HepG2 (cell line): Measurements from ENCODE around the gene CC2D1A. TPM values are rescaled to one million over a fixed set of nuclear protein-coding genes. Genes with fewer than 3 reads are reported as not detected.
A peak's percentile ranks its signal among the peaks of the same experiment; 100 is the strongest.

ENCODE experiments used
- BCLAF1 ChIP-seq: fragments of 450-650 bp; IDR thresholded peaks from 2 replicates; pipeline ENCODE4 v1.6.1; 2017; ENCODE audit warnings: mild to moderate bottlenecking
- CCAR2 ChIP-seq: fragments of 200-400 bp; formaldehyde crosslinking; optimal IDR thresholded peaks from 2 replicates; pipeline ENCODE3; 2018; ENCODE audit warnings: low read depth, mild to moderate bottlenecking, low read length, moderate library complexity
- CCDC6 ChIP-seq: sonication (generic); formaldehyde crosslinking; IDR thresholded peaks from 2 replicates; pipeline ENCODE4 v1.8.1; 2022; ENCODE audit warnings: mild to moderate bottlenecking, missing genetic modification reagents, moderate library complexity
- CENPX ChIP-seq: sonication (generic); formaldehyde crosslinking; IDR thresholded peaks from 2 replicates; pipeline ENCODE4 v1.9.0; 2021; ENCODE audit warnings: mild to moderate bottlenecking, missing genetic modification reagents, moderate library complexity
- FOXM1 ChIP-seq: sonication (generic); formaldehyde crosslinking; IDR thresholded peaks from 2 replicates; pipeline ENCODE4 v1.5.0; 2020; ENCODE audit warnings: missing genetic modification reagents
- HOMEZ ChIP-seq: IDR thresholded peaks from 2 replicates; pipeline ENCODE4 v1.6.1; 2016; ENCODE audit warnings: low read depth
- KDM3A ChIP-seq: IDR thresholded peaks from 2 replicates; pipeline ENCODE4 v1.6.1; 2018; ENCODE audit warnings: low read depth, missing compliant biosample characterization
- KDM6A ChIP-seq: IDR thresholded peaks from 2 replicates; pipeline ENCODE4 v1.6.1; 2016; ENCODE audit warnings: low read depth
- NFKBIZ ChIP-seq: IDR thresholded peaks from 2 replicates; pipeline ENCODE4 v1.6.1; 2018; ENCODE audit warnings: missing genetic modification reagents, missing compliant biosample characterization
- SRSF4 ChIP-seq: fragments of 200-400 bp; formaldehyde crosslinking; IDR thresholded peaks from one replicate; pipeline ENCODE4 v1.6.1; 2018; ENCODE audit warnings: mild to moderate bottlenecking, low read depth, low read length, moderate library complexity; ENCODE audit not compliant: poor library complexity, severe bottlenecking
- STAG1 ChIP-seq: sonication (generic); formaldehyde crosslinking; IDR thresholded peaks from 2 replicates; pipeline ENCODE4 v1.4.0; 2020; ENCODE audit warnings: missing genetic modification reagents
- USF2 ChIP-seq, 2 experiments: sonication (generic) in 1 of 2; formaldehyde crosslinking in 1 of 2; IDR thresholded peaks; 2 replicates each; pipeline versions ENCODE4 v1.5.1 to v1.6.1; 2011 to 2020; ENCODE audit warnings: borderline replicate concordance in 1 of 2, low read depth in 1 of 2, low read length in 1 of 2, mild to moderate bottlenecking in 1 of 2, missing genetic modification reagents in 1 of 2, moderate library complexity in 1 of 2
- ZBTB34 ChIP-seq: sonication (generic); formaldehyde crosslinking; IDR thresholded peaks from 2 replicates; pipeline ENCODE4 v1.8.0; 2022; ENCODE audit warnings: mild to moderate bottlenecking, missing genetic modification reagents
- ZGPAT ChIP-seq: IDR thresholded peaks from 2 replicates; pipeline ENCODE4 v1.6.1; 2016; ENCODE audit warnings: mild to moderate bottlenecking
- ZNF180 ChIP-seq: sonication (generic); formaldehyde crosslinking; IDR thresholded peaks from 2 replicates; pipeline ENCODE4 v1.4.0; 2020; ENCODE audit warnings: low read depth, missing genetic modification reagents, borderline replicate concordance
- ZNF224 ChIP-seq: sonication (generic); formaldehyde crosslinking; IDR thresholded peaks from 2 replicates; pipeline ENCODE4 v1.5.0; 2020; ENCODE audit warnings: mild to moderate bottlenecking, missing genetic modification reagents
- ZNF282 ChIP-seq: fragments of 450-650 bp; IDR thresholded peaks from 2 replicates; pipeline ENCODE4 v1.6.1; 2018; ENCODE audit not compliant: partially characterized antibody
- ZNF597 ChIP-seq: sonication (generic); formaldehyde crosslinking; IDR thresholded peaks from 2 replicates; pipeline ENCODE4 v1.5.0; 2020; ENCODE audit warnings: missing genetic modification reagents
- polyA plus RNA-seq, 8 experiments: library from polyadenylated mRNA; depleted of rRNA in 3 of 8; stranded (reverse) in 7 of 8; unstranded in 1 of 8; fragments of >200 nt; fragmentation: Illumina TruSeq in 4 of 8; extraction: Trizol in 4 of 8; gene quantifications; 2 replicates each; pipeline versions ENCODE4 v1.2.1 to v1.2.3, GENCODE V29; 2011 to 2016; ENCODE audit warnings: low read depth in 4 of 8, missing spikeins in 1 of 8, mixed read lengths in 1 of 8; ENCODE audit not compliant: insufficient read depth in 1 of 8
- total RNA-seq, 5 experiments: library from RNA; depleted of rRNA; stranded (reverse); fragments of >200 nt; fragmentation: Illumina TruSeq; extraction: Trizol; gene quantifications; 2 replicates each; pipeline ENCODE4 v1.2.3, GENCODE V29; 2016; ENCODE audit warnings: low read depth in 1 of 5

The CC2D1A gene
- total and polyA plus RNA-seq, 2 of the 13 experiments (the other 11 are each of a cell fraction or from before 2014, with no cell fraction given), result 9.7 to 11.5 TPM

- TF ChIP-seq ZNF282 (no peak), STAG1 (CRISPR knock-in tag) (no peak), KDM3A (CRISPR knock-in tag) (no peak), CENPX (no peak), ZNF224 (CRISPR knock-in tag) (no peak), HOMEZ (CRISPR knock-in tag) (no peak), ZNF180 (CRISPR knock-in tag) (no peak), KDM6A (no peak), SRSF4 (no peak), ZNF597 (no peak), CCAR2 (no peak), BCLAF1 (no peak), ZGPAT (CRISPR knock-in tag) (peak; percentile 36; the same call in 1 of the 2 replicates), CCDC6 (CRISPR knock-in tag) (no peak), FOXM1 (CRISPR knock-in tag) (no peak), NFKBIZ (CRISPR knock-in tag) (peak; percentile 25; the same call in 1 of the 2 replicates), USF2 (IDR thresholded peaks at IDR 0.05; ENCODE audit: low read depth, low read length) (no peak), USF2 (CRISPR knock-in tag; IDR thresholded peaks at IDR 0.05; ENCODE audit: borderline replicate concordance) (no peak), ZBTB34 (CRISPR knock-in tag) (no peak)
Measured at GRCh38 chr19:13952154-13952930, 46.3 kb downstream of the CC2D1A start, which contains the start of gene DCAF15 (continued).
